NT2/D1 (cell line): ENCODE measurements around the gene ZKSCAN2.

Experiments used
- DNase-seq: peaks from one replicate; pipeline ENCODE4 v3.0.0-alpha.2; 2011; ENCODE audit warnings: low read depth, low spot score
- H3K27me3 ChIP-seq: 2 replicates; pipeline ENCODE4 v1.6.0; 2011; ENCODE audit warnings: mild to moderate bottlenecking; ENCODE audit not compliant: insufficient read length, insufficient read depth
- H3K36me3 ChIP-seq: 2 replicates; pipeline ENCODE4 v1.6.1; 2011; ENCODE audit warnings: mild to moderate bottlenecking, low read length, mixed read lengths; ENCODE audit not compliant: insufficient read depth, insufficient read length
- H3K4me1 ChIP-seq: 2 replicates; pipeline ENCODE4 v1.5.1; 2011; ENCODE audit not compliant: insufficient read depth, insufficient read length
- H3K4me3 ChIP-seq: 2 replicates; pipeline ENCODE4 v1.5.1; 2011; ENCODE audit warnings: low read depth; ENCODE audit not compliant: insufficient read length
- H3K9ac ChIP-seq: 2 replicates; pipeline ENCODE4 v1.6.0; 2011; ENCODE audit warnings: low read depth; ENCODE audit not compliant: insufficient read length
- H3K9me3 ChIP-seq: 2 replicates; pipeline ENCODE4 v1.5.1; 2011; ENCODE audit warnings: mild to moderate bottlenecking, low read length; ENCODE audit not compliant: insufficient read depth
- SUZ12 ChIP-seq: IDR thresholded peaks from 2 replicates; pipeline ENCODE4 v1.6.1; 2011; ENCODE audit not compliant: insufficient read length, insufficient read depth; ENCODE audit errors: extremely low read depth
- YY1 ChIP-seq: IDR thresholded peaks from 2 replicates; pipeline ENCODE4 v1.6.1; 2011; ENCODE audit not compliant: insufficient read length, insufficient read depth
- ZNF274 ChIP-seq: IDR thresholded peaks from 2 replicates; pipeline ENCODE4 v1.6.1; 2011; ENCODE audit warnings: mild to moderate bottlenecking, low read depth, low read length

ZKSCAN2 gene

DNA sequence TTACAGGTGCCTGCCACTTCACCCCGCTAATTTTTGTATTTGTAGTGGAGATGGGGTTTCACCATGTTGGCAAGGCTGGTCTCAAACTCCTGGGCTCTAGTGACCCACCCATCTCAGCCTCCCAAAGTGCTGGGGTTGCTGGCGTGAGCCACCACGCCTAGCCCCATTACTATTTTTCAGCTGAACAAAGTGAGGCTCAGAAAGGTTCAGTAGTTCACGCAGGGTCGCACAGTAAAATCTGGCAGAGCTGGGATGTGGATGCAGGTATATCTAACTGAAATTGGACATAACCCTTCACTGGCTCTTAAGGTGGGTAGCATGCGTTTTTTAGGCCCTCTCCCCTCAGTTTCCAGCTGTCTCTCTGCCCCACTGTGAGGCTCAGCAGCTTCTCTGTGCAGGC is 33.7 kb downstream of the ZKSCAN2 start:
- Histone ChIP-seq H3K9me3 (no peaks in the 10 kb centered on the region), H3K4me1 (peaks cover 2% of the 10 kb centered on the region), H3K27me3 (no peaks in the 10 kb centered on the region), H3K4me3 (no peak overlapping the region), H3K36me3 (no peaks in the 10 kb centered on the region), H3K9ac (no peak overlapping the region)
- no peak for DNase-seq
- TF ChIP-seq SUZ12 (no peak), YY1 (no peak), ZNF274 (no peak)

DNA sequence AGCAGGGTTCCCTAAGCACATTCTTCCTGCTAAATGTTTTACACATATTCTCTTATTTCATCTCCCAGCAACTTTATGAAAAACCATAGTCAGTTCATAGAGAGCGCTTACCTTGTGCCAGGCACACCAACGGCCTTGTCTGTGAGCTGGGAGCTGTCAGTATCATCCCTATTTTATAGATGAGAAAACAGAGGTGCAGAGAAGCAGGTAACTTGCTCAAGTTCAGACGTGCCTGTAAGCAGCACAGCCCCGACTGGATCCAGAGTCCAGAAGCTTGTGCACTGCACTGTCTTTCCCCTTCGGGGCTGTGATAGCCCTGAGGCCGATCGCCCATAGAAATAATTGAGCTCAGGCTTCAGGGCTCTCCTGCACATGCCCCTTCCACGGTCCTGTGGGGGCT is 34.7 kb downstream of the ZKSCAN2 start:
- TF ChIP-seq SUZ12 (no peak), YY1 (no peak), ZNF274 (no peak)
- Histone ChIP-seq H3K4me3 (no peak overlapping the region), H3K9me3 (no peaks in the 10 kb centered on the region), H3K36me3 (no peaks in the 10 kb centered on the region), H3K4me1 (peaks cover 2% of the 10 kb centered on the region), H3K27me3 (no peaks in the 10 kb centered on the region), H3K9ac (no peak overlapping the region)
- DNase-seq: no peak

DNA sequence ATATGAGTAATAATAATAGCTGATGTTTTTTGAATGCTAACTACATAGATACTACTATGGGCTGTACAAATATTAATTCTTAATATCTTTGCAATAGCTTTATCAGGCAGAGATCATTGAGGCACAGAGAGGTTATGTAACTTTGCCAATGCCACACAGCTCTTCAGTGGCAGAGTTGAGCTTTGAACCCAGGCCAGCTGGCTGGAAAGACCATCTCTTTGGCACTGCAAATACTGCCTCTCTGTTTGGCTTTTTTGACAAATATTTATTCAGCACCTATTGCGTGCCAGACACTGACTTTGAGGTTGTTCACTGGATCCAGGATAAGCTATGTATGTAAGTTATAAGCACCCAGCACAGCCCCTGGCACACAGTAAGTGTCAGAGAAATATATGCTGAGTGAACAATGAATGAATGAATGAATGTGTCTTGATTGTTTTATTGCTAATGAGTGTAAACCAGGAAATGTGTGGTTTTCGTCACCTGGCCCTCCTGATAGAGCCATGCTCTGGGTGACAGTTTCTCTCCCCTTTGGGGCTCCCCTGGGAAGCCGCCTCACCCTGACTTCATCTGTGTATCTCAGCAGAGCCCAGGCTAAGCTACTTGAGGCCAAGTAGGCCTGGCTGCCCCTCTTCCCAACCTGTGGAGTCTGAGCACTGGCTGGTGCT is 38.4 kb downstream of the ZKSCAN2 start:
- H3K27me3 ChIP-seq: no peaks in the 10 kb centered on the region
- DNase-seq: no peak
- no peaks in the 10 kb centered on the region for H3K9me3 ChIP-seq
- H3K9ac ChIP-seq: no peak overlapping the region
- TF ChIP-seq ZNF274 (no peak), SUZ12 (no peak), YY1 (no peak)
- no peak overlapping the region for H3K4me3 ChIP-seq
- no peaks in the 10 kb centered on the region for H3K4me1 ChIP-seq
- H3K36me3 ChIP-seq: no peaks in the 10 kb centered on the region

DNA sequence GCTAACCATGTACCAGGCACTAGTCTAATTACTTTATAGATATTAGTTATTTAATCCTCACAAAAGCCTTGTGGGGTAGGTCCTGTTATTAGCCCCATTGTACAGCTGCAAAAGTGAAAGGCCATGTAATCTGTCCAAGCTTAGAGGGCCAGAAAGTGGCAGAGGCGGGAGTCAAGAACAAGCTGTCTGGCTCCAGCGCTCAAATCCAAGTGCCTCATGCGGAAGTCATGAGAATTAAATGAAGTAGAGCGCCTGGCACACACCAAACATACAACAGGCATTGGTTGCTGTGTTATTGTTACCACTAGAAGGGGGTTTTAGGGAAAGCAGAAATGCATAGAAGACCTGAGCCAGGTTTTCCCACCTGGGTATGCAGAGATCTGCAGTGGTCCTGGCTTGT is 39.7 kb downstream of the ZKSCAN2 start:
- TF ChIP-seq ZNF274 (no peak), SUZ12 (no peak), YY1 (no peak)
- H3K36me3 ChIP-seq: no peaks in the 10 kb centered on the region
- H3K9ac ChIP-seq: no peak overlapping the region
- H3K4me1 ChIP-seq: no peaks in the 10 kb centered on the region
- DNase-seq: no peak
- no peaks in the 10 kb centered on the region for H3K27me3 ChIP-seq
- no peaks in the 10 kb centered on the region for H3K9me3 ChIP-seq
- no peak overlapping the region for H3K4me3 ChIP-seq

DNA sequence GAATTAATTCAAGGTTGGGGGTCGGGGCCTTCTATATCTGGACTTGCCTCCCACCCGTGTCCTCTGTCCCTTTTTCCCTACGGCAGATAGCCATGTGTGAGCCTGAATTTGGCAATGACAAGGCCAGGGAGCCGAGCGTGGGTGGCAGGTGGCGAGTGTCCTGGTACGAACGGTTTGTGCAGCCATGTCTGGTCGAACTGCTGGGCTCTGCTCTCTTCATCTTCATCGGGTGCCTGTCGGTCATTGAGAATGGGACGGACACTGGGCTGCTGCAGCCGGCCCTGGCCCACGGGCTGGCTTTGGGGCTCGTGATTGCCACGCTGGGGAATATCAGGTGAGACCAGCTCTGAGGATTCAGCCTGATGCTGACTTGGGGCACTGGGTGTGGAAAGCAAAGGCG is 40.5 kb downstream of the ZKSCAN2 start:
- TF ChIP-seq YY1 (no peak), SUZ12 (no peak), ZNF274 (no peak)
- Histone ChIP-seq H3K9ac (no peak overlapping the region), H3K4me3 (no peak overlapping the region), H3K36me3 (no peaks in the 10 kb centered on the region), H3K4me1 (no peaks in the 10 kb centered on the region), H3K27me3 (no peaks in the 10 kb centered on the region), H3K9me3 (no peaks in the 10 kb centered on the region)
- DNase-seq: no peak

DNA sequence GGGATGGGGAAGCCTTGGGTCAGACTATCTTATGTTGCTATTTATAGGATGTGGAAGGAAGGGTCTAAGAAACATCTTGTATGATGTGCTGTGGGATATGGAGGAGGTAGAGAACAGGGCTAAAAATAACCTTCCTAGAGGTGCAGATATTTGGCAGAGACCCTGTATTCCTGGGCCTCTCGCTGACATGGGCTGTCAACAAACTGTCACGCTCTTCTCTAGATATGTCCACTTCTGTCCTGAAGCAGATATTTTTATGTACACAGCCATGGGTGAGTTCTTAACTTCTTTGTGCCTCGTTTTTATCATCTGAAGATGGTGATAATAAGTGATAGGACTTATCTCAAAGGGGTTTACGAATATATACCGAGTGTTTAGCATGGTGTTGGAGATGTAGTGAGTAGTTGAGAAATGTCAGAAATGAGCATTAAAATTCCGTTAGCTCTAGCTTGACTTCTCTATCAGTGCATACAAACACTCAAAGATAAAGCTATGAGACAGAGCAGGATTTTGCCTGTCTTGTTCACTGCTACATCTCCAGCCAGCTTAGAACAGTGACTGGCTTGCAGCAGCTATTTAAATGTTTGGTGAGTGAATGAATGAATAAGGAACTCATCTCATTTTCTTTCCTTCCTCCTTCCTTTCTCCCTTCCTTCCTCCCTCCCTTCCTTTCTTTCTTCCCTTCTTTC is 43.8 kb downstream of the ZKSCAN2 start:
- no peak for DNase-seq
- Histone ChIP-seq H3K4me1 (no peaks in the 10 kb centered on the region), H3K36me3 (no peaks in the 10 kb centered on the region), H3K4me3 (no peak overlapping the region), H3K9ac (no peak overlapping the region), H3K27me3 (no peaks in the 10 kb centered on the region), H3K9me3 (no peaks in the 10 kb centered on the region)
- no peak for TF ChIP-seq SUZ12
- no peak for TF ChIP-seq YY1
- TF ChIP-seq ZNF274: no peak

DNA sequence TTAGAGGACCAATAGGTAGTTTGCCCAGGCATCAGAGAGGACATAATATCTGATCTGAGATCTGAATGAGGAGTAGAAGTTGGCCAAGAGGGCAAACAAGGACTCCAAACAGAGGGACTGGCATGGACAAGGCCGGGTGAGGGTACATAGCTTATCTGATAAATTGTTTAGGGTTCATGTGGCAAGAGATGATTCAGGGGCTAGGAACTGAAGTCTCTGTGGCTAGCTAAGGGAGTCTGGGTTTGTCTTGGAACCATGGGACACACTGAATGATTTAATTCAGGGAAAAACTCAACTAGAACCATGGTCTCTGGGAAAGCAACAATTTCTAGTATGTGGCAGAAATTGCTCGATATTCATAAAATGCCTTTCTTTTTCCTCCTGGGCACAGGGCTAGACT is 45.0 kb downstream of the ZKSCAN2 start:
- H3K4me1 ChIP-seq: no peaks in the 10 kb centered on the region
- DNase-seq: no peak
- H3K9ac ChIP-seq: no peak overlapping the region
- no peak overlapping the region for H3K4me3 ChIP-seq
- H3K27me3 ChIP-seq: no peaks in the 10 kb centered on the region
- TF ChIP-seq YY1: no peak
- TF ChIP-seq ZNF274: no peak
- TF ChIP-seq SUZ12: no peak
- H3K9me3 ChIP-seq: no peaks in the 10 kb centered on the region
- no peaks in the 10 kb centered on the region for H3K36me3 ChIP-seq
